WI38 (cell line): ENCODE measurements around the gene NDOR1.

Experiments used
- H3K4me3 ChIP-seq: 2 replicates; pipeline ENCODE4 v1.5.1; 2011; ENCODE audit warnings: low read depth, mild to moderate bottlenecking, control low read depth, low read length
- CTCF ChIP-seq: IDR thresholded peaks from 2 replicates; pipeline ENCODE4 v1.5.1; 2012; ENCODE audit warnings: low read depth, mild to moderate bottlenecking, control low read depth, low read length

Gene NDOR1

GRCh38 chr9:137221095-137221505 lies 15.6 kb downstream of the NDOR1 start:
- no peak for TF ChIP-seq CTCF
- H3K4me3 ChIP-seq: no peak overlapping the region

- no peak for TF ChIP-seq CTCF
- no peak overlapping the region for H3K4me3 ChIP-seq
Observed at GRCh38 chr9:137221506-137222111, 16.1 kb downstream of the NDOR1 start.

GRCh38 chr9:137222190-137223077 lies 16.9 kb downstream of the NDOR1 start, which contains the start of gene RNF208:
TSS of gene RNF208 (minus strand) at chr9:137222240. CDS start at chr9:137221212, 1,028 bp downstream.
- peak within 1 kb of the TSS; percentile 47 for H3K4me3 ChIP-seq

GRCh38 chr9:137223078-137223970 lies 17.8 kb downstream of the NDOR1 start:
- no peak for TF ChIP-seq CTCF
- peak overlapping the region; percentile 79 for H3K4me3 ChIP-seq

More at GRCh38 chr9:137222190-137223077, 16.9 kb downstream of the NDOR1 start, which contains the start of gene RNF208:
- TF ChIP-seq CTCF: no peak

- no peak for TF ChIP-seq CTCF
- H3K4me3 ChIP-seq: peak within 1 kb of the TSS; percentile 79
Observed at GRCh38 chr9:137224830-137225694, 19.6 kb downstream of the NDOR1 start, which contains the start of gene CYSRT1. TSS of gene CYSRT1 (plus strand) at chr9:137225174. CDS start at chr9:137225622, 448 bp downstream.

GRCh38 chr9:137225699-137226331 lies 20.3 kb downstream of the NDOR1 start:
- no peak for TF ChIP-seq CTCF
- no peak overlapping the region for H3K4me3 ChIP-seq
